Activated CD4-positive, alpha-beta T cell treated with anti-CD3 and anti-CD28 coated beads for 36 hours (primary cell): Measurements from ENCODE around the gene LAMC1. TPM values are rescaled to one million over a fixed set of nuclear protein-coding genes. Genes with fewer than 3 reads are reported as not detected.
A peak's percentile ranks its signal among the peaks of the same experiment; 100 is the strongest.

Experiments
- ATAC-seq: fragments of 200-7000 bp; cut with Tn5 transposase; one replicate; pipeline ENCODE4 v1.10.0; 2021; ENCODE audit warnings: mild to moderate bottlenecking, moderate library complexity
- CTCF ChIA-PET: fragments of 350-600 bp; sonication (Branson Sonifier 250); formaldehyde crosslinking; loops from one replicate; lab custom pipeline; 2021; ENCODE audit warnings: antibody characterized with exemption; lab: Charles Lee
- POLR2A ChIA-PET: fragments of 350-600 bp; sonication (Branson Sonifier 250); formaldehyde crosslinking; loops from one replicate; lab custom pipeline; 2021; ENCODE audit warnings: antibody characterized with exemption, inconsistent platforms; lab: Charles Lee
- DNase-seq: peaks from one replicate; pipeline ENCODE4 v3.0.0-alpha.2; 2020
- H3K27ac Mint-ChIP-seq: one replicate; pipeline ENCODE4 v1.8.0; 2021; ENCODE audit warnings: mixed read lengths
- H3K27me3 Mint-ChIP-seq: one replicate; pipeline ENCODE4 v1.8.0; 2021; ENCODE audit warnings: mixed read lengths
- H3K36me3 Mint-ChIP-seq: one replicate; pipeline ENCODE4 v1.8.0; 2021; ENCODE audit warnings: low read depth, mixed read lengths
- H3K4me1 Mint-ChIP-seq: one replicate; pipeline ENCODE4 v1.8.0; 2021; ENCODE audit warnings: mixed read lengths
- H3K4me3 Mint-ChIP-seq: one replicate; pipeline ENCODE4 v1.8.0; 2021; ENCODE audit warnings: mild to moderate bottlenecking, moderate library complexity, mixed read lengths
- H3K9me3 Mint-ChIP-seq: one replicate; pipeline ENCODE4 v1.8.0; 2021; ENCODE audit warnings: low read depth, mixed read lengths
- intact Hi-C, 2 experiments: fragments of 100-400 bp; cut with DNase I in 1 of 2; cut with micrococcal nuclease in 1 of 2; formaldehyde crosslinking; loops; one replicate each; pipeline versions ENCODE4 v1.14.2 to v1.15.1; 2022 to 2024; cut with DNase I, micrococcal nuclease
- total RNA-seq, 2 experiments: library from RNA; stranded (reverse); gene quantifications; one replicate each; pipeline ENCODE4 v1.2.3, GENCODE V29; 2021

LAMC1 gene
- total RNA-seq, result under 1 TPM; 0.25 to 0.46 TPM

GRCh38 chr1:183023146-183023600, at the start of gene LAMC1:
Gene LAMC1, plus strand, starts transcription at chr1:183023420. Its CDS starts 297 bp downstream, at chr1:183023717.
- POLR2A ChIA-PET, result no interaction called here
- CTCF ChIA-PET, result no interaction called here
- peak within 1 kb of the TSS; percentile 59 for H3K27ac Mint-ChIP-seq
- H3K4me1 Mint-ChIP-seq, result peaks cover 10% of the 10 kb centered on the region
- H3K36me3 Mint-ChIP-seq, result no peaks in the 10 kb centered on the region
- peak; percentile 45 for DNase-seq
- intact Hi-C loops, result loop anchor here (5.0 to 10.0 kb wide), 5 partner anchors 61 to 612 kb away; partner anchors contain the start of genes ARPC5 (in 1 of the 2), LAMC2 (in 1 of the 2) and SMG7 (in 1 of the 2)
- peaks cover 50% of the 10 kb centered on the region for H3K27me3 Mint-ChIP-seq
- ATAC-seq, result peak; percentile 42
- peak within 1 kb of the TSS; percentile 58 for H3K4me3 Mint-ChIP-seq
- no peaks in the 10 kb centered on the region for H3K9me3 Mint-ChIP-seq

GRCh38 chr1:182974506-182975191, 48.6 kb upstream of the LAMC1 start:
- ChIA-PET CTCF (interaction anchor here (1.1 to 1.9 kb wide), 2 partner anchors 10 to 11 kb away, joined by 3 to 6 read pairs; no protein-coding TSS in a partner anchor), POLR2A (no interaction called here)

GRCh38 chr1:182977480-182977879, 45.7 kb upstream of the LAMC1 start:
- no peak overlapping the region for H3K4me3 Mint-ChIP-seq
- ChIA-PET POLR2A (no interaction called here), CTCF (interaction anchor here (0.9 to 1.2 kb wide), 3 partner anchors 12 to 250 kb away, joined by 3 read pairs; no protein-coding TSS in a partner anchor)
- H3K4me1 Mint-ChIP-seq, result no peaks in the 10 kb centered on the region
- H3K27me3 Mint-ChIP-seq, result peaks cover 13% of the 10 kb centered on the region
- ATAC-seq (no peak), DNase-seq (no peak)
- intact Hi-C loops, result no loop called here
- H3K36me3 Mint-ChIP-seq, result no peaks in the 10 kb centered on the region
- no peaks in the 10 kb centered on the region for H3K9me3 Mint-ChIP-seq
- no peak overlapping the region for H3K27ac Mint-ChIP-seq

More at GRCh38 chr1:182974506-182975191, 48.6 kb upstream of the LAMC1 start:
- ATAC-seq (no peak), DNase-seq (no peak)
- no peaks in the 10 kb centered on the region for H3K4me1 Mint-ChIP-seq
- no peaks in the 10 kb centered on the region for H3K36me3 Mint-ChIP-seq
- H3K27me3 Mint-ChIP-seq, result peaks cover 21% of the 10 kb centered on the region
- no peak overlapping the region for H3K4me3 Mint-ChIP-seq
- no peaks in the 10 kb centered on the region for H3K9me3 Mint-ChIP-seq
- no peak overlapping the region for H3K27ac Mint-ChIP-seq
- intact Hi-C loops, result no loop called here

GRCh38 chr1:182978151-182978853, 44.9 kb upstream of the LAMC1 start:
- DNase-seq (no peak), ATAC-seq (no peak)
- peaks cover 13% of the 10 kb centered on the region for H3K27me3 Mint-ChIP-seq
- H3K27ac Mint-ChIP-seq, result no peak overlapping the region
- ChIA-PET POLR2A (no interaction called here), CTCF (interaction anchor here (0.9 to 1.2 kb wide), 3 partner anchors 13 to 250 kb away, joined by 3 read pairs; no protein-coding TSS in a partner anchor)
- intact Hi-C loops, result no loop called here
- no peaks in the 10 kb centered on the region for H3K9me3 Mint-ChIP-seq
- H3K4me1 Mint-ChIP-seq, result no peaks in the 10 kb centered on the region
- no peak overlapping the region for H3K4me3 Mint-ChIP-seq
- H3K36me3 Mint-ChIP-seq, result no peaks in the 10 kb centered on the region

GRCh38 chr1:182984138-182984537, 39.1 kb upstream of the LAMC1 start:
- Mint-ChIP-seq H3K4me1 (peaks cover 2% of the 10 kb centered on the region), H3K27ac (no peak overlapping the region), H3K36me3 (no peaks in the 10 kb centered on the region), H3K27me3 (peaks cover 13% of the 10 kb centered on the region), H3K9me3 (no peaks in the 10 kb centered on the region), H3K4me3 (no peak overlapping the region)
- ATAC-seq, result no peak
- ChIA-PET CTCF (interaction anchor here (1.0 kb wide), 1 partner anchor 10 kb away, joined by 3 read pairs; no protein-coding TSS in a partner anchor), POLR2A (interaction anchor here (0.5 kb wide), 1 partner anchor 101 kb away, joined by 9 read pairs; no protein-coding TSS in a partner anchor)
- no peak for DNase-seq
- intact Hi-C loops, result no loop called here

GRCh38 chr1:182984621-182985020, 38.6 kb upstream of the LAMC1 start:
- ATAC-seq (no peak), DNase-seq (no peak)
- Mint-ChIP-seq H3K4me1 (peaks cover 2% of the 10 kb centered on the region), H3K27me3 (peaks cover 13% of the 10 kb centered on the region), H3K4me3 (no peak overlapping the region), H3K9me3 (no peaks in the 10 kb centered on the region), H3K36me3 (no peaks in the 10 kb centered on the region), H3K27ac (no peak overlapping the region)
- CTCF ChIA-PET, result interaction anchor here (0.7 to 1.0 kb wide), 2 partner anchors 10 to 15 kb away, joined by 3 read pairs; no protein-coding TSS in a partner anchor
- POLR2A ChIA-PET, result interaction anchor here (0.5 kb wide), 1 partner anchor 100 kb away, joined by 9 read pairs; no protein-coding TSS in a partner anchor
- intact Hi-C loops, result no loop called here

- Mint-ChIP-seq H3K4me3 (no peak overlapping the region), H3K27ac (no peak overlapping the region), H3K36me3 (no peaks in the 10 kb centered on the region), H3K9me3 (no peaks in the 10 kb centered on the region), H3K4me1 (peaks cover 2% of the 10 kb centered on the region), H3K27me3 (peaks cover 21% of the 10 kb centered on the region)
- intact Hi-C loops, result no loop called here
- ATAC-seq (no peak), DNase-seq (no peak)
- ChIA-PET CTCF (no interaction called here), POLR2A (no interaction called here)
Observed at GRCh38 chr1:182985876-182986275, 37.3 kb upstream of the LAMC1 start.

- intact Hi-C loops, result no loop called here
- ChIA-PET POLR2A (no interaction called here), CTCF (no interaction called here)
- no peak for ATAC-seq
- no peaks in the 10 kb centered on the region for H3K36me3 Mint-ChIP-seq
- H3K27ac Mint-ChIP-seq, result no peak overlapping the region
- DNase-seq, result no peak
- H3K27me3 Mint-ChIP-seq, result peaks cover 25% of the 10 kb centered on the region
- no peaks in the 10 kb centered on the region for H3K9me3 Mint-ChIP-seq
- H3K4me1 Mint-ChIP-seq, result no peaks in the 10 kb centered on the region
- H3K4me3 Mint-ChIP-seq, result no peak overlapping the region
Observed at GRCh38 chr1:182990413-182991144, 32.6 kb upstream of the LAMC1 start.

GRCh38 chr1:182993746-182994145, 29.5 kb upstream of the LAMC1 start:
- no peak overlapping the region for H3K4me3 Mint-ChIP-seq
- no peak for DNase-seq
- no peak overlapping the region for H3K27ac Mint-ChIP-seq
- H3K4me1 Mint-ChIP-seq, result no peaks in the 10 kb centered on the region
- intact Hi-C loops, result no loop called here
- ChIA-PET POLR2A (no interaction called here), CTCF (interaction anchor here (0.7 kb wide), 1 partner anchor 289 kb away, joined by 3 read pairs; no protein-coding TSS in a partner anchor)
- H3K27me3 Mint-ChIP-seq, result peaks cover 34% of the 10 kb centered on the region
- H3K36me3 Mint-ChIP-seq, result no peaks in the 10 kb centered on the region
- no peaks in the 10 kb centered on the region for H3K9me3 Mint-ChIP-seq
- ATAC-seq, result no peak

GRCh38 chr1:182995894-182996293, 27.3 kb upstream of the LAMC1 start:
- POLR2A ChIA-PET, result no interaction called here
- ATAC-seq, result no peak
- CTCF ChIA-PET, result no interaction called here
- H3K27ac Mint-ChIP-seq, result no peak overlapping the region
- H3K4me3 Mint-ChIP-seq, result no peak overlapping the region
- no peaks in the 10 kb centered on the region for H3K9me3 Mint-ChIP-seq
- peaks cover 29% of the 10 kb centered on the region for H3K27me3 Mint-ChIP-seq
- DNase-seq, result no peak
- H3K36me3 Mint-ChIP-seq, result no peaks in the 10 kb centered on the region
- no peaks in the 10 kb centered on the region for H3K4me1 Mint-ChIP-seq
- intact Hi-C loops, result no loop called here

GRCh38 chr1:182996816-182997215, 26.4 kb upstream of the LAMC1 start:
- Mint-ChIP-seq H3K27me3 (peaks cover 28% of the 10 kb centered on the region), H3K9me3 (no peaks in the 10 kb centered on the region), H3K27ac (no peak overlapping the region), H3K4me1 (no peaks in the 10 kb centered on the region), H3K4me3 (no peak overlapping the region), H3K36me3 (no peaks in the 10 kb centered on the region)
- intact Hi-C loops, result no loop called here
- POLR2A ChIA-PET, result no interaction called here
- DNase-seq (no peak), ATAC-seq (no peak)
- CTCF ChIA-PET, result interaction anchor here (1.4 kb wide), 1 partner anchor 9 kb away, joined by 3 read pairs; no protein-coding TSS in a partner anchor
